ENCODE results near the gene PCDHGA12.
"Not testable (repeated sequence)": the region's sequence is repeated elsewhere in the genome, so short reads cannot be mapped to it uniquely, and the experiment has no call there.

Gene PCDHGA12

GRCh38 chr5:141430332-141431113 lies at the start of gene PCDHGA12:
Gene PCDHGA12, plus strand, starts transcription at chr5:141430507. Its CDS starts 253 bp downstream, at chr5:141430760.
- no peak for DNase-seq (ENCODE audit: low read depth in 2 of 2)

- DNase-seq (ENCODE audit: low read depth in 2 of 2), result no peak
Measured at GRCh38 chr5:141382469-141383294, 47.6 kb upstream of the PCDHGA12 start, which contains the start of gene PCDHGA7. Gene PCDHGA7, plus strand, starts transcription at chr5:141382742. Its CDS starts 158 bp downstream, at chr5:141382900.

GRCh38 chr5:141383345-141383744 lies 47.0 kb upstream of the PCDHGA12 start:
- DNase-seq (ENCODE audit: low read depth in 2 of 2), result no peak

- DNase-seq (ENCODE audit: low read depth in 2 of 2), result no peak
Measured at GRCh38 chr5:141384471-141385267, 45.6 kb upstream of the PCDHGA12 start.

GRCh38 chr5:141387557-141388311 lies 42.6 kb upstream of the PCDHGA12 start, which contains the start of gene PCDHGB4:
Gene PCDHGB4, plus strand, starts transcription at chr5:141387698. Its CDS starts 187 bp downstream, at chr5:141387885.
- not testable (repeated sequence) for DNase-seq (ENCODE audit: low read depth in 2 of 2)

GRCh38 chr5:141388661-141389060 lies 41.6 kb upstream of the PCDHGA12 start:
- DNase-seq (ENCODE audit: low read depth in 2 of 2), result no peak

- DNase-seq (ENCODE audit: low read depth in 2 of 2), result no peak
Measured at GRCh38 chr5:141389153-141390042, 40.9 kb upstream of the PCDHGA12 start.

GRCh38 chr5:141392429-141393198 lies 37.7 kb upstream of the PCDHGA12 start, which contains the start of gene PCDHGA8:
Gene PCDHGA8, plus strand, starts transcription at chr5:141392633. Its CDS starts 181 bp downstream, at chr5:141392814.
- DNase-seq (ENCODE audit: low read depth in 2 of 2), result no peak

- no peak for DNase-seq (ENCODE audit: low read depth in 2 of 2)
Measured at GRCh38 chr5:141393267-141393666, 37.0 kb upstream of the PCDHGA12 start.

- DNase-seq (ENCODE audit: low read depth in 2 of 2), result not testable (repeated sequence)
Measured at GRCh38 chr5:141394401-141395187, 35.7 kb upstream of the PCDHGA12 start.

GRCh38 chr5:141397756-141398551 lies 32.4 kb upstream of the PCDHGA12 start, which contains the start of gene PCDHGB5:
Gene PCDHGB5, plus strand, starts transcription at chr5:141397947. Its CDS starts 181 bp downstream, at chr5:141398128.
- DNase-seq (ENCODE audit: low read depth in 2 of 2), result peak in 1 of 2 donors; percentile 34

- no peak for DNase-seq (ENCODE audit: low read depth in 2 of 2)
Measured at GRCh38 chr5:141398608-141399007, 31.7 kb upstream of the PCDHGA12 start.

GRCh38 chr5:141399555-141400258 lies 30.6 kb upstream of the PCDHGA12 start:
- DNase-seq (ENCODE audit: low read depth in 2 of 2), result no peak

- no peak for DNase-seq (ENCODE audit: low read depth in 2 of 2)
Measured at GRCh38 chr5:141402553-141403243, 27.6 kb upstream of the PCDHGA12 start, which contains the start of gene PCDHGA9. Gene PCDHGA9, plus strand, starts transcription at chr5:141402778. Its CDS starts 175 bp downstream, at chr5:141402953.

GRCh38 chr5:141403387-141403786 lies 26.9 kb upstream of the PCDHGA12 start:
- no peak for DNase-seq (ENCODE audit: low read depth in 2 of 2)
